ENCODE measurements around the gene LMAN1. TPM values are rescaled to one million over a fixed set of nuclear protein-coding genes. Genes with fewer than 3 reads are reported as not detected.
A peak's percentile ranks its signal among the peaks of the same experiment; 100 is the strongest.

Gene LMAN1
- 10 to 100 TPM; 69.5 to 87.8 TPM for total RNA-seq

- peak; percentile 98 for ATAC-seq
- H3K4me1 Mint-ChIP-seq = peaks cover 31% of the 10 kb centered on the region
- CTCF ChIA-PET = interaction anchor here (0.6 to 1.3 kb wide), 2 partner anchors 19 to 50 kb away, joined by 3 to 8 read pairs; no protein-coding TSS in a partner anchor
These were observed at the start of gene LMAN1 for GRCh38 chr18:59358712-59359575. LMAN1 (minus strand) TSS chr18:59359265; CDS start chr18:59359244, 21 bp downstream.

GRCh38 chr18:59402432-59403090 lies 43.5 kb upstream of the LMAN1 start:
- Mint-ChIP-seq H3K4me3 (no peak overlapping the region), H3K9me3 (ENCODE audit: low read depth) (no peaks in the 10 kb centered on the region)
- ATAC-seq = peak; percentile 96

More at GRCh38 chr18:59358712-59359575, at the start of gene LMAN1:
- peak within 1 kb of the TSS; percentile 100 for H3K4me3 Mint-ChIP-seq
- H3K36me3 Mint-ChIP-seq = peaks cover 19% of the 10 kb centered on the region
- H3K27me3 Mint-ChIP-seq = no peaks in the 10 kb centered on the region
- peak; percentile 95 for DNase-seq
- no peaks in the 10 kb centered on the region for H3K9me3 Mint-ChIP-seq (ENCODE audit: low read depth)
- H3K27ac Mint-ChIP-seq = peak within 1 kb of the TSS; percentile 99

GRCh38 chr18:59400407-59400806 lies 41.3 kb upstream of the LMAN1 start:
- H3K27me3 Mint-ChIP-seq = peaks cover 7% of the 10 kb centered on the region
- H3K27ac Mint-ChIP-seq = no peak overlapping the region
- no peaks in the 10 kb centered on the region for H3K9me3 Mint-ChIP-seq (ENCODE audit: low read depth)
- H3K36me3 Mint-ChIP-seq = no peaks in the 10 kb centered on the region
- no peak for ATAC-seq
- no peak for DNase-seq
- H3K4me1 Mint-ChIP-seq = peaks cover 8% of the 10 kb centered on the region
- H3K4me3 Mint-ChIP-seq = no peak overlapping the region
- CTCF ChIA-PET = interaction anchor here (6.5 kb wide), 1 partner anchor 91 kb away, joined by 117 read pairs; no protein-coding TSS in a partner anchor

More at GRCh38 chr18:59402432-59403090, 43.5 kb upstream of the LMAN1 start:
- no peak overlapping the region for H3K27ac Mint-ChIP-seq
- H3K27me3 Mint-ChIP-seq = no peaks in the 10 kb centered on the region
- DNase-seq = peak; percentile 78
- H3K4me1 Mint-ChIP-seq = peaks cover 3% of the 10 kb centered on the region
- CTCF ChIA-PET = interaction anchor here (0.6 to 6.5 kb wide), 27 partner anchors 10 to 332 kb away, joined by 3 to 117 read pairs (median 4); partner anchors contain the start of genes CPLX4 and RAX
- H3K36me3 Mint-ChIP-seq = no peaks in the 10 kb centered on the region

DNA sequence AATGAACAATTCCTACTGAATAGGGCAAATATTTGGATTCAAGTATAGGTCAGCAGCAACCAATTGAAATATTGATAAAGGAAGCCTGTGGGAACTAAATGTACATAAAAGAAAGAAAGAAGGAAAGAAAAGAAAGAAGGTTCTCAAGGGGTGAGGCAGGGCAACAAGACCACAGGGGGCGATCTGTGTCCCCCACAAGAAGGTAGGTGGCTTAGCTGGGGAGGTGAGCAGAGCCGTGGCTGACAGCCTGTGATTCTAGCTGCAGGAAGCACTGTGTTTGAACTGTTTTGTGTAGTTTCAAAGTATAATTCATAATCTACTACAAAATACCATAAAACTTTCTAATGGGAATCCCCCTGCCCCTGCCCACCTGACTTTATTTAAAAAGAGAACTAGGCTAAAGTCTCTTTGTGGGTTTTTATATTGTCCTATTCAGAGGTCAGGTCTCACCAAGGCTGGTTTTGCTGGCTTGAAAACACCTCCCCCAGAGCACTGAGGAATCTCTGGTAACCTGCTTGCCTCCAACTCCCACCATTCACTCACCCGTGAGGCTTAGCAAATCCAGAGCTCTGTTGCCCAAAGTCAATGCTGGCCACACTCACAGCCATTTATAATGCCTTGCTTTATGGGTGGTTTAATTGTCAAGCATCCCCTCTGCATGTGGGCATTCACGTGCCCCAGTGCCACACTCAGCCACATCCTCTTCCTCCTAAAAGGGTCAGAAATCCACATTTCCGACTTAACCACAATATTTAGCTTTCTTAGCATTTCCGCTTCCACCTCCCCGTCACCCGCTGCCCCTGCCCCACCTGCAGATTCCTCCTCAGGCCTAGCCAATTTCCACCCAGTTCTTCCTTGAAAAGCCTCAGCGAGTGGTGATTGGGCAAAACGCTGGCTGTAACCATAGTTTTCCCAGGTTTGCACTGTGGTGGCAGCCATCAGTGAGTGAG lies 36.4 kb upstream of the LMAN1 start:
- ATAC-seq (peak; percentile 12), DNase-seq (no peak)
- H3K4me3 Mint-ChIP-seq = no peak overlapping the region
- H3K4me1 Mint-ChIP-seq = peaks cover 8% of the 10 kb centered on the region
- H3K27ac Mint-ChIP-seq = no peak overlapping the region
- H3K36me3 Mint-ChIP-seq = no peaks in the 10 kb centered on the region
- peaks cover 33% of the 10 kb centered on the region for H3K27me3 Mint-ChIP-seq
- H3K9me3 Mint-ChIP-seq (ENCODE audit: low read depth) = no peaks in the 10 kb centered on the region
- CTCF ChIA-PET = no interaction called here

DNA sequence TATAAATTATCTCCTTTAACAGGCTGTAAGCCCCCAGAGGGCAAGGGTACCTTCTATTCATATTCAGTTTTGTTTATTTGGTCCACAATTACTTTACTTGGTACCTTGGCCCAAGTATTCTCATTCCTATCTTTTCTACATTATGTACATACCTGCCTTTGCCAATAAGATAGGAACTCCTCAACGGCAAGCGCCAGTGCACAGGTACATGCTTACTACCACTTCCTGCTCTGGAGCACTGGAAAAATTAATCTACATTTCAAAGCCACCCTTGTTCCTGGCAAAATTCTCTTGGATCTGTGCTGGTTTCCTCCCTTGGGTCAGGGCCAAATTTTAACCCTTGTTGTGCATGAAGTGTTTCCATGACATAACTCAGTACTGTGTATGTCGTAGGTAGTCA lies 34.3 kb upstream of the LMAN1 start:
- ATAC-seq (no peak), DNase-seq (no peak)
- Mint-ChIP-seq H3K27ac (no peak overlapping the region), H3K27me3 (peaks cover 36% of the 10 kb centered on the region), H3K36me3 (no peaks in the 10 kb centered on the region), H3K4me3 (no peak overlapping the region), H3K4me1 (peaks cover 8% of the 10 kb centered on the region), H3K9me3 (ENCODE audit: low read depth) (no peaks in the 10 kb centered on the region)
- CTCF ChIA-PET = interaction anchor here (2.7 kb wide), 1 partner anchor 9 kb away, joined by 12 read pairs; no protein-coding TSS in a partner anchor

GRCh38 chr18:59388817-59389216 lies 29.8 kb upstream of the LMAN1 start:
- H3K9me3 Mint-ChIP-seq (ENCODE audit: low read depth) = no peaks in the 10 kb centered on the region
- no peaks in the 10 kb centered on the region for H3K36me3 Mint-ChIP-seq
- H3K27me3 Mint-ChIP-seq = peaks cover 18% of the 10 kb centered on the region
- CTCF ChIA-PET = interaction anchor here (1.2 to 1.7 kb wide), 4 partner anchors 13 to 80 kb away, joined by 3 to 5 read pairs (median 3); no protein-coding TSS in a partner anchor
- H3K4me3 Mint-ChIP-seq = no peak overlapping the region
- ATAC-seq (no peak), DNase-seq (no peak)
- no peaks in the 10 kb centered on the region for H3K4me1 Mint-ChIP-seq
- H3K27ac Mint-ChIP-seq = no peak overlapping the region

DNA sequence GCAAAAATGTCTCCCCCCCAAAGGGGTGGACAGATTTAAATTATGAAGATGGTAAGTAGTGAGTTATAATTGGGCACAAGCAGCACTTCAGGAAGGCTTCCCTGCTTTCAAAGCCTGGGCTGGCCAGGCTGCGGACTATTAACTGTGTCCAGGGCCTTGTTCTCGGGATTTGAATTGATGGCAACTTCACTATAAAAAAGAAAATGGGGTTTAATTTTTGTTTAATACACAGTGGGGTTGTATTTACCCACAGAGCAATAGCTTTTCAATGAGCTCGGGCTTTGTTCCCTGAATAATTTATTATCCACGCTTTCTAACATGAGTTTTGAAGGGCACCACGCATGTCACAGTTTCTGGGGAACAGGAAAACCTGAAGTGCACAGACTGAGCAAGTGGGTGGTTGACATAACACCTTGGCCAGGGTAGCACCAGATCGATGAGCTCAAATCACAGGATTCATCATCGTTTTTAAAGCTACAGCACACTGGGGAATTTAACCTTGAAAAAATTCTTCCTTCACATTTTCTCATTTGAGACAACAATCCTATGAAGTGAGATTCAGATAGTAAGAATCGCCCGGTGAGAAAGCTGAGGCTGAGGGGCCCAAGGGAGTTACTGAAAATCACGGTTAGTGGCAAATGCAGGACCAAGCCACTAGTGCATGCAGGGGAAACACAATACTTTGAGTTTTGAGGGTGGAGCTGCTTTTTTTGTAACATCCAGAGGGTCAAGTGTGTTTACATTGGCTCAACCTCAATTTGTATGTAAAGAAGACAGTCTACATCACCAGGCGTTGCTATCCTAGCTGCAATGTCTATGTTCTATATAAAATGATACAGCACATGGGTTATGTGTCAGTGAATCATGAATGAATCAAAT lies 28.9 kb upstream of the LMAN1 start:
- Mint-ChIP-seq H3K4me1 (no peaks in the 10 kb centered on the region), H3K9me3 (ENCODE audit: low read depth) (no peaks in the 10 kb centered on the region), H3K27me3 (peaks cover 12% of the 10 kb centered on the region), H3K27ac (no peak overlapping the region), H3K4me3 (no peak overlapping the region), H3K36me3 (no peaks in the 10 kb centered on the region)
- CTCF ChIA-PET = interaction anchor here (1.3 to 1.7 kb wide), 3 partner anchors 14 to 79 kb away, joined by 3 read pairs; no protein-coding TSS in a partner anchor
- ATAC-seq (no peak), DNase-seq (no peak)

- H3K4me3 Mint-ChIP-seq = no peak overlapping the region
- DNase-seq (no peak), ATAC-seq (no peak)
- CTCF ChIA-PET = interaction anchor here (1.7 kb wide), 1 partner anchor 16 kb away, joined by 3 read pairs; no protein-coding TSS in a partner anchor
- H3K4me1 Mint-ChIP-seq = no peaks in the 10 kb centered on the region
- no peak overlapping the region for H3K27ac Mint-ChIP-seq
- H3K27me3 Mint-ChIP-seq = peaks cover 6% of the 10 kb centered on the region
- no peaks in the 10 kb centered on the region for H3K9me3 Mint-ChIP-seq (ENCODE audit: low read depth)
- H3K36me3 Mint-ChIP-seq = no peaks in the 10 kb centered on the region
These were observed 28.0 kb upstream of the LMAN1 start for GRCh38 chr18:59386909-59387686.

- ATAC-seq (no peak), DNase-seq (no peak)
- CTCF ChIA-PET = no interaction called here
- Mint-ChIP-seq H3K27me3 (peaks cover under 1% of the 10 kb centered on the region), H3K4me3 (no peak overlapping the region), H3K27ac (no peak overlapping the region), H3K9me3 (ENCODE audit: low read depth) (no peaks in the 10 kb centered on the region), H3K4me1 (no peaks in the 10 kb centered on the region), H3K36me3 (no peaks in the 10 kb centered on the region)
These were observed 26.1 kb upstream of the LMAN1 start for GRCh38 chr18:59385191-59385590.

DNA sequence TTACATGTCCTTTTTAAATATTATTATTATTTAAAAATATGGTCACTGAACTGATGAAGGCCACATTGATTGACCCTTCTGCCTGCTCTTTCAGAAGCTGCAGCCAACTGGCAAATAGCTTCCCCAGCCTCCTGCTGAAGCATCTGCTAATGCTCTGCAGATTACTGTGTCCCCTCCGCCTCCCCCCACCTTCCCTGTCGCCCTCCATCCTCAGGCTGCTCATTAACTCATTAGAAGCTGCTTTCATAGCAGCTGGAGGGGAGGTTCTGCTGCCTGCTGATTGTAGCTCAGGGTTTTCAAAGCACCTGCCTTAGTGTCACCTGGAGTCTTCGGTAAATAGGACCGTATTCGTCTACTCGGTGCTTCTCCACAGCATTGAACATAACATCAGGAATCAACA lies 24.8 kb upstream of the LMAN1 start:
- H3K36me3 Mint-ChIP-seq = no peaks in the 10 kb centered on the region
- H3K27me3 Mint-ChIP-seq = peaks cover 8% of the 10 kb centered on the region
- H3K4me3 Mint-ChIP-seq = no peak overlapping the region
- H3K9me3 Mint-ChIP-seq (ENCODE audit: low read depth) = no peaks in the 10 kb centered on the region
- no peak overlapping the region for H3K27ac Mint-ChIP-seq
- no peak for ATAC-seq
- no peaks in the 10 kb centered on the region for H3K4me1 Mint-ChIP-seq
- DNase-seq = no peak
- CTCF ChIA-PET = interaction anchor here (0.7 to 1.5 kb wide), 2 partner anchors 18 to 76 kb away, joined by 3 to 4 read pairs; no protein-coding TSS in a partner anchor

- CTCF ChIA-PET = no interaction called here
- Mint-ChIP-seq H3K4me1 (no peaks in the 10 kb centered on the region), H3K36me3 (no peaks in the 10 kb centered on the region), H3K27ac (no peak overlapping the region), H3K27me3 (peaks cover 21% of the 10 kb centered on the region), H3K4me3 (no peak overlapping the region), H3K9me3 (ENCODE audit: low read depth) (no peaks in the 10 kb centered on the region)
- no peak for ATAC-seq
- DNase-seq = no peak
These were observed 23.3 kb upstream of the LMAN1 start for GRCh38 chr18:59382383-59382782.

Data from activated CD8-positive, alpha-beta memory T cell treated with anti-CD3 and anti-CD28 coated beads, Interleukin-2, amount 10 ng/mL, durations not matched to agents 7 days and 5 days (primary cell).